ENCODE measurements around the gene LRMDA.

DNA sequence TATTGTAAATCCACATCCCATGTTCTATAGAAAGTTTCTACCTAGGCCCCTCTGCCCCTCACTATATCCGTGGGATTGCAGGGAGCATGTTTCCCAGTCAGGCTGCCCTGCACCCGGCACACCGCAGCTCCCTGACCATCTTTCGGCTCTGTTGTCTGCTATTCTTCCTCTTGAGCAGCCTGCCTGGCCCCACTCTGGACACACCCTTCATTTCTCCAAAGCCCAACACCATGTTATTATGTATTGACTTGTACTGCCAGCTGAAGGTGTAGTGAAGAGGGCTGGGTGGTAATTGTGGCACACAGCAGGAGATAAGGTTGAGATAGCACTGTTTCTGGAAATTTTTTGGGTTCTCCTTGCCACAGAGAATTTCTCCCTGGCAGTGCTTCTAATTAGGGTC is 9.8 kb downstream of the LRMDA start:
- TF ChIP-seq, protein P1, sequence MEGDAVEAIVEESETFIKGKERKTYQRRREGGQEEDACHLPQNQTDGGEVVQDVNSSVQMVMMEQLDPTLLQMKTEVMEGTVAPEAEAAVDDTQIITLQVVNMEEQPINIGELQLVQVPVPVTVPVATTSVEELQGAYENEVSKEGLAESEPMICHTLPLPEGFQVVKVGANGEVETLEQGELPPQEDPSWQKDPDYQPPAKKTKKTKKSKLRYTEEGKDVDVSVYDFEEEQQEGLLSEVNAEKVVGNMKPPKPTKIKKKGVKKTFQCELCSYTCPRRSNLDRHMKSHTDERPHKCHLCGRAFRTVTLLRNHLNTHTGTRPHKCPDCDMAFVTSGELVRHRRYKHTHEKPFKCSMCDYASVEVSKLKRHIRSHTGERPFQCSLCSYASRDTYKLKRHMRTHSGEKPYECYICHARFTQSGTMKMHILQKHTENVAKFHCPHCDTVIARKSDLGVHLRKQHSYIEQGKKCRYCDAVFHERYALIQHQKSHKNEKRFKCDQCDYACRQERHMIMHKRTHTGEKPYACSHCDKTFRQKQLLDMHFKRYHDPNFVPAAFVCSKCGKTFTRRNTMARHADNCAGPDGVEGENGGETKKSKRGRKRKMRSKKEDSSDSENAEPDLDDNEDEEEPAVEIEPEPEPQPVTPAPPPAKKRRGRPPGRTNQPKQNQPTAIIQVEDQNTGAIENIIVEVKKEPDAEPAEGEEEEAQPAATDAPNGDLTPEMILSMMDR (IDR thresholded peaks at IDR 0.05; ENCODE audit: low read depth, low read length) = no peak
- TF ChIP-seq EZH2phosphoT487 (IDR thresholded peaks at IDR 0.05; ENCODE audit: low read depth) = no peak

Data from OCI-LY3 (cell line).